Stomach (tissue), 9 donors: Measurements from ENCODE around the gene FBXL7. TPM values are rescaled to one million over a fixed set of nuclear protein-coding genes. Genes with fewer than 3 reads are reported as not detected.

Experiments
- DNase-seq, 2 donors: peaks; one replicate each; pipeline versions ENCODE4 v3.0.0 to v3.0.0-alpha.2; 2013 to 2019
- H3K27ac ChIP-seq, 5 donors: fragments of 200-600 bp in 4 of 5; sonication (generic) in 4 of 5; one replicate each; pipeline ENCODE4 v1.5.1; 2013 to 2019; ENCODE audit warnings: mild to moderate bottlenecking in 1 of 5, moderate library complexity in 1 of 5
- H3K27me3 ChIP-seq, 3 donors: fragments of 200-600 bp; sonication (generic); one replicate each; pipeline ENCODE4 v1.5.1; 2017 to 2019; ENCODE audit warnings: mixed run types in 1 of 3
- H3K36me3 ChIP-seq, 4 donors: fragments of 200-600 bp; sonication (generic); 1 replicate in 3 of 4; 2 replicates in 1 of 4; pipeline ENCODE4 v1.5.1; 2016 to 2019
- H3K4me1 ChIP-seq, 4 donors: fragments of 200-600 bp; sonication (generic); one replicate each; pipeline ENCODE4 v1.5.1; 2016 to 2019
- H3K4me3 ChIP-seq, 4 donors: fragments of 200-600 bp; sonication (generic) in 3 of 4; one replicate each; pipeline ENCODE4 v1.5.1; 2016 to 2019; ENCODE audit warnings: mild to moderate bottlenecking in 1 of 4
- H3K9me3 ChIP-seq, 4 donors: fragments of 200-600 bp; sonication (generic); one replicate each; pipeline ENCODE4 v1.5.1; 2016 to 2019
- EP300 ChIP-seq: sonication (generic); formaldehyde crosslinking; IDR thresholded peaks from one replicate; pipeline ENCODE4 v1.6.1; 2017; ENCODE audit warnings: antibody characterized with exemption
- POLR2A ChIP-seq, 4 donors: fragments of 450-650 bp; IDR thresholded peaks; one replicate each; pipeline ENCODE4 v1.6.1; 2016; ENCODE audit warnings: antibody characterized with exemption in 4 of 4, control low read depth in 2 of 4, mild to moderate bottlenecking in 1 of 4, moderate library complexity in 1 of 4
- POLR2AphosphoS5 ChIP-seq, 3 donors: sonication (generic); formaldehyde crosslinking; IDR thresholded peaks; one replicate each; pipeline ENCODE4 v1.6.1; 2016; ENCODE audit warnings: antibody characterized with exemption in 3 of 3
- WGBS, 5 donors: extraction: QIAGEN DNeasy Blood & Tissue Kit in 3 of 5; methylation state at CpG; one replicate each; pipeline versions ENCODE4 v1.1.5 to v1.1.7; 2013 to 2018; 5-methylcytosine and 5-hydroxymethylcytosine counted together
- intact Hi-C: fragments of 100-400 bp; cut with DNase I; formaldehyde crosslinking; loops from one replicate; pipeline ENCODE4 v1.15.1; 2023; ENCODE audit warnings: low total_unique reads
- polyA plus RNA-seq, 3 donors: library from polyadenylated mRNA; stranded (reverse); fragments of 200-250 nt; gene quantifications; one replicate each; pipeline ENCODE4 v1.2.3, GENCODE V29; 2013
- total RNA-seq, 5 donors: library from RNA; depleted of rRNA; stranded (reverse); fragments of >200 nt; gene quantifications; one replicate each; pipeline versions ENCODE4 v1.1.0 to v1.2.3, GENCODE V29; 2014 to 2016
- TF ChIP-seq, protein P1 (sequence below), 7 experiments: fragments of 450-650 bp in 4 of 7; fragments of 200-600 bp in 3 of 7; sonication (generic) in 3 of 7; IDR thresholded peaks; one replicate each; pipeline ENCODE4 v1.5.1; 2016 to 2019; ENCODE audit warnings: antibody characterized with exemption in 7 of 7, control low read depth in 2 of 7, mild to moderate bottlenecking in 1 of 7
- donor health status: healthy with polysubstance abuse.
- donor health status: Bipolar disorder and iron deficiency.
- donor health status: healthy.

FBXL7 gene
- total and polyA plus RNA-seq, 8 donors, result 3.6 to 17.1 (median 6.8) TPM

DNA sequence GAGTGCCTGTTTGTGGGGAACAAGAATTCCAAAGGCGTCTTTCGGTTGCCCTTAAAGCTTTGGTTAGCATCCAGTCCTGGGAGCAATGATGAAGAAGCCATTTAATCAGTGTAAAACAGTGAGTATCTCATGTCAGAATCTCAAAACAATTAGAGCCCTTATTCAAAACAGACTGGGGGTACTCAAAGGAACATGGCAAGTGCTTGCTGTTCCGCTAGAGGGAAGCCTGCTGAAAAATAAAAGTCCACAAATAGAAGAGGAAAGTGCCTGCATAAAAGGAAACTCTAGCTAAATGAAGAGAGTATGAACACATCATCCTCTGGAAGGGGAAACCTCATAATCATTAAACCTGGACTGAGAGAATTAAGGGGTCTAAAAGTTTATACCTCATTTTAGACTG is 26.4 kb downstream of the FBXL7 start:
- intact Hi-C loops, result no loop called here
- 82 to 90% (median 83%) methylated on average over 3 of the region's 3 CpGs for WGBS, 5 donors
- Histone ChIP-seq H3K4me3 (no peak overlapping the region), H3K27me3 (no peaks in the 10 kb centered on the region), H3K27ac (no peak overlapping the region), H3K4me1 (peaks cover 0 to 14% (median 5%) of the 10 kb centered on the region in 4 donors), H3K36me3 (no peaks in the 10 kb centered on the region), H3K9me3 (no peaks in the 10 kb centered on the region)
- no peak for TF ChIP-seq POLR2AphosphoS5 (IDR thresholded peaks at IDR 0.05)
- TF ChIP-seq POLR2A (IDR thresholded peaks at IDR 0.05), result no peak
- TF ChIP-seq, protein P1, sequence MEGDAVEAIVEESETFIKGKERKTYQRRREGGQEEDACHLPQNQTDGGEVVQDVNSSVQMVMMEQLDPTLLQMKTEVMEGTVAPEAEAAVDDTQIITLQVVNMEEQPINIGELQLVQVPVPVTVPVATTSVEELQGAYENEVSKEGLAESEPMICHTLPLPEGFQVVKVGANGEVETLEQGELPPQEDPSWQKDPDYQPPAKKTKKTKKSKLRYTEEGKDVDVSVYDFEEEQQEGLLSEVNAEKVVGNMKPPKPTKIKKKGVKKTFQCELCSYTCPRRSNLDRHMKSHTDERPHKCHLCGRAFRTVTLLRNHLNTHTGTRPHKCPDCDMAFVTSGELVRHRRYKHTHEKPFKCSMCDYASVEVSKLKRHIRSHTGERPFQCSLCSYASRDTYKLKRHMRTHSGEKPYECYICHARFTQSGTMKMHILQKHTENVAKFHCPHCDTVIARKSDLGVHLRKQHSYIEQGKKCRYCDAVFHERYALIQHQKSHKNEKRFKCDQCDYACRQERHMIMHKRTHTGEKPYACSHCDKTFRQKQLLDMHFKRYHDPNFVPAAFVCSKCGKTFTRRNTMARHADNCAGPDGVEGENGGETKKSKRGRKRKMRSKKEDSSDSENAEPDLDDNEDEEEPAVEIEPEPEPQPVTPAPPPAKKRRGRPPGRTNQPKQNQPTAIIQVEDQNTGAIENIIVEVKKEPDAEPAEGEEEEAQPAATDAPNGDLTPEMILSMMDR (IDR thresholded peaks at IDR 0.05), result no peak
- no peak for TF ChIP-seq EP300
- DNase-seq, result no peak

DNA sequence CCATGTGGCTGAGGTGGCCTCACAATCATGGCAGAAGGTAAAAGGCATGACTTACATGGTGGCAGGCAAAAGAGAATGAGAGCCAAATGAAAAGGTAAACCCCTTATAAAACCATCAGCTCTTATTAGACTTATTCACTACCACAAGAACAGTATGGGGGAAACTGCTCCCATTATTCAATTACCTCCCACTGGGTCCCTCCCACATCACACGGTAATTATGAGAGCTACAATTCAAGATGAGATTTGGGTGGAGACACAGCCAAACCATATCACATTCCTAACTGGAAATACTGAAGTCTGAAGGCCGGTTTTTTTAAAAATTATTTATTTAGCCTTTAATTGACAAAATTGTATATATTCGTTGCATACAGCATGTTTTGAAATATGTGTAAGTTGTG is 28.5 kb downstream of the FBXL7 start:
- DNase-seq, result no peak
- Histone ChIP-seq H3K36me3 (no peaks in the 10 kb centered on the region), H3K27me3 (no peaks in the 10 kb centered on the region), H3K9me3 (no peaks in the 10 kb centered on the region), H3K27ac (no peak overlapping the region), H3K4me1 (no peaks in the 10 kb centered on the region), H3K4me3 (no peak overlapping the region)
- TF ChIP-seq, protein P1 (IDR thresholded peaks at IDR 0.05), result no peak
- TF ChIP-seq POLR2AphosphoS5 (IDR thresholded peaks at IDR 0.05) (no peak), EP300 (no peak), POLR2A (IDR thresholded peaks at IDR 0.05) (no peak)
- intact Hi-C loops, result no loop called here
- 81 to 91% (median 84%) methylated on average over 3 of the region's 3 CpGs for WGBS, 5 donors

DNA sequence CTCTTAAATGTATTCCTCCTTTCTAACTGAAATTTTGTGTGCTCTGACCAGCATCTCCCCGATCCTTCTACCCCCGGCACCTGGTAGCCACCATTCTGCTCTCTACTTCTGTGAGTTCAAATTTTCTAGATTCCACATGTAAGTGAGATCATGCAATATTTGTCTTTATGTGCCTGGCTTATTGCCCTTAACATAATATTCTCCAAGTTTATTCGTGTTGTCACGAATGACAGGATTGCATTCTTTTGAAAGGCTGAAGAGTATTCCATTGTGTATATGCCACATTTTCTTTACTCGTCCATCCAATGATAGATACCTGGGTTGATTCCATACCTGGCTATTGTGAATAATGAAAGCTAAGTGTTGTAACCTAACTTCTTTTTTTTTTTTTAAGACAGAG is 29.0 kb downstream of the FBXL7 start:
- Histone ChIP-seq H3K36me3 (no peaks in the 10 kb centered on the region), H3K27me3 (no peaks in the 10 kb centered on the region), H3K9me3 (no peaks in the 10 kb centered on the region), H3K4me3 (no peak overlapping the region), H3K27ac (no peak overlapping the region), H3K4me1 (no peaks in the 10 kb centered on the region)
- DNase-seq, result no peak
- TF ChIP-seq POLR2AphosphoS5 (IDR thresholded peaks at IDR 0.05) (no peak), POLR2A (IDR thresholded peaks at IDR 0.05) (no peak), EP300 (no peak)
- TF ChIP-seq, protein P1 (IDR thresholded peaks at IDR 0.05), result no peak
- intact Hi-C loops, result no loop called here
- 79 to 91% (median 90%) methylated on average over 5 of the region's 5 CpGs for WGBS, 5 donors

DNA sequence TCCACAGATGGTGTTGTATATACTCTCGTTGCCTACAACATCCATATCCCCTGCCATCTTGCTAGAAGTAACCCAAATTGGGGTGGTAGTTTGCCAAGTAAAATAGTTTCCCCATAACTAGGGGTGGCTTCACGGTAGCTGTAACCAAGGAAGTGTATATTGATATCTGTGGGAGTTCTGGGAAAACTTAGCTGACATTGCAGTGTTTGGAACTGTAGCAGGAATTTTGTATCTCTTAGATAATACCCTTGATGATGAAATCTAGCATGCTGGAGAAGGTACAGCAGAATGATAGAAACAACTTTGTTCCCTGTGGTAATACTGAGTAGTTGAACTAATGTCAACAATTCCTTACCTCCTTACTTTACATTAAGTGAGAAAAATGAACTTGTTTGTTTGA is 29.8 kb downstream of the FBXL7 start:
- WGBS, 5 donors, result 70 to 80% (median 75%) methylated on average over 2 of the region's 2 CpGs
- Histone ChIP-seq H3K27ac (no peak overlapping the region), H3K4me1 (no peaks in the 10 kb centered on the region), H3K27me3 (no peaks in the 10 kb centered on the region), H3K9me3 (no peaks in the 10 kb centered on the region), H3K36me3 (no peaks in the 10 kb centered on the region), H3K4me3 (no peak overlapping the region)
- no peak for DNase-seq
- TF ChIP-seq POLR2A (IDR thresholded peaks at IDR 0.05) (no peak), EP300 (no peak), POLR2AphosphoS5 (IDR thresholded peaks at IDR 0.05) (no peak)
- TF ChIP-seq, protein P1 (IDR thresholded peaks at IDR 0.05), result no peak
- intact Hi-C loops, result no loop called here
